Peyer's patch (tissue), 4 donors: ENCODE data around the gene PLXNA4. TPM values are rescaled to one million over a fixed set of nuclear protein-coding genes. Genes with fewer than 3 reads are reported as not detected.

Experiments used
- DNase-seq, 3 donors: peaks; one replicate each; pipeline ENCODE4 v3.0.0-alpha.2; 2017 to 2019
- H3K27ac ChIP-seq, 4 donors: fragments of 200-600 bp; sonication (generic); one replicate each; pipeline ENCODE4 v1.5.1; 2016 to 2019
- H3K27me3 ChIP-seq, 2 donors: fragments of 200-600 bp; sonication (generic); one replicate each; pipeline ENCODE4 v1.5.1; 2019
- H3K36me3 ChIP-seq, 3 donors: fragments of 200-600 bp; sonication (generic); one replicate each; pipeline ENCODE4 v1.5.1; 2016 to 2019
- H3K4me1 ChIP-seq, 4 donors: fragments of 200-600 bp; sonication (generic); one replicate each; pipeline ENCODE4 v1.5.1; 2016 to 2019
- H3K4me3 ChIP-seq, 4 donors: fragments of 200-600 bp; sonication (generic); 1 replicate in 3 of 4; 2 replicates in 1 of 4; pipeline ENCODE4 v1.5.1; 2016 to 2019; ENCODE audit warnings: mild to moderate bottlenecking in 1 of 4
- H3K9me3 ChIP-seq, 4 donors: fragments of 200-600 bp; sonication (generic); one replicate each; pipeline ENCODE4 v1.5.1; 2016 to 2019; ENCODE audit warnings: mild to moderate bottlenecking in 1 of 4
- POLR2A ChIP-seq, 2 donors: fragments of 450-650 bp; IDR thresholded peaks; one replicate each; pipeline ENCODE4 v1.5.1; 2017; ENCODE audit warnings: antibody characterized with exemption in 2 of 2, mild to moderate bottlenecking in 2 of 2, moderate library complexity in 2 of 2
- total RNA-seq, 4 donors: library from RNA; depleted of rRNA; stranded (reverse); fragments of >200 nt; gene quantifications; one replicate each; pipeline ENCODE4 v1.1.0, GENCODE V29; 2016
- TF ChIP-seq, protein P1 (sequence below), 6 experiments: fragments of 450-650 bp in 4 of 6; fragments of 200-600 bp in 2 of 6; sonication (generic) in 1 of 6; IDR thresholded peaks; one replicate each; pipeline ENCODE4 v1.5.1; 2017 to 2019; ENCODE audit warnings: antibody characterized with exemption in 6 of 6, mild to moderate bottlenecking in 3 of 6, moderate library complexity in 1 of 6

PLXNA4 gene
- total RNA-seq, 4 donors from 2014 or later, result 1.4 to 3.8 (median 3.0) TPM

DNA sequence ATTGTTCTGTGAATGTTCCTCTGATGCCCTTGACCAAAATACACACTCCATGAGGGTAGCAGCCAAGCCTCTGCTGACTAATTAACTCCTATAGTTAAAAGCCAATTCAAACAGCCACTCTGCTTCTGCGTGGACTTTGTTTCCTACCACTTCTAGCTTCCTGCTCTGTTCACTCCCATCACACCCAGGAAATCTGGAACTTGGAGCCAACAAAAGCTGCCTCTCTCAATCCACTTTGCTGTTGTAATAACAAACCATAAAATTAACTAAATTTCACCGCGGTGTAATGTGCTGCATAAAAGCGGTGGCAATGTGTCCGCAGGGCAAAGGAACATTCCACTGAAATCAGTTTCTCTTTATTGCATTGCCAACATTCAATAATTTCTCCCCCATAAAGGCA is 239.5 kb downstream of the PLXNA4 start:
- no peaks in the 10 kb centered on the region for H3K36me3 ChIP-seq
- H3K4me3 ChIP-seq, result no peak overlapping the region
- H3K27me3 ChIP-seq, result no peaks in the 10 kb centered on the region
- H3K4me1 ChIP-seq, result peaks cover 0 to 12% (median 1%) of the 10 kb centered on the region in 4 donors
- no peaks in the 10 kb centered on the region for H3K9me3 ChIP-seq
- TF ChIP-seq, protein P1, sequence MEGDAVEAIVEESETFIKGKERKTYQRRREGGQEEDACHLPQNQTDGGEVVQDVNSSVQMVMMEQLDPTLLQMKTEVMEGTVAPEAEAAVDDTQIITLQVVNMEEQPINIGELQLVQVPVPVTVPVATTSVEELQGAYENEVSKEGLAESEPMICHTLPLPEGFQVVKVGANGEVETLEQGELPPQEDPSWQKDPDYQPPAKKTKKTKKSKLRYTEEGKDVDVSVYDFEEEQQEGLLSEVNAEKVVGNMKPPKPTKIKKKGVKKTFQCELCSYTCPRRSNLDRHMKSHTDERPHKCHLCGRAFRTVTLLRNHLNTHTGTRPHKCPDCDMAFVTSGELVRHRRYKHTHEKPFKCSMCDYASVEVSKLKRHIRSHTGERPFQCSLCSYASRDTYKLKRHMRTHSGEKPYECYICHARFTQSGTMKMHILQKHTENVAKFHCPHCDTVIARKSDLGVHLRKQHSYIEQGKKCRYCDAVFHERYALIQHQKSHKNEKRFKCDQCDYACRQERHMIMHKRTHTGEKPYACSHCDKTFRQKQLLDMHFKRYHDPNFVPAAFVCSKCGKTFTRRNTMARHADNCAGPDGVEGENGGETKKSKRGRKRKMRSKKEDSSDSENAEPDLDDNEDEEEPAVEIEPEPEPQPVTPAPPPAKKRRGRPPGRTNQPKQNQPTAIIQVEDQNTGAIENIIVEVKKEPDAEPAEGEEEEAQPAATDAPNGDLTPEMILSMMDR (IDR thresholded peaks at IDR 0.05), result no peak
- TF ChIP-seq POLR2A (IDR thresholded peaks at IDR 0.05), result no peak
- peak overlapping the region in 1 of 4 donors; percentile 51 for H3K27ac ChIP-seq
- peak in 1 of 3 donors; percentile 70 for DNase-seq

DNA sequence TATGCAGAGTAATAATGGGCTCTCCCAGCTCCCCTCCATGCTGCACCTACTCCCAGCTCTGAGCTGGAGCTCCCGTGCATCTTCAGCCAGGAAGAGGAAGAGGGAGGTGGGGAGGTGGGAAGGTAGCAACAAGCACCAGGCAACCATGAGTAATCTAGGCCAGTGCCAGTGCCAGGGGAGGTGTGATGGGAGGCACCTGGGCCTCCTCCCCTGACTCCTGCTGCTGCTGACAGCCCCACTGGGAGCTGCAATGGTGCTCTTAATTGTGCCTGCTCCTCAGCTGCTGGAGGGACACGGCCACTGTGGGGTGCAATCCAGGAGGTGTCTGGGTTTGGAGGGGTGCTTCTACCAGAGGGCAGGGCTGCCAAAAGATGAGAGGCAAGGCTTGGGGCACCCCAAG is 243.0 kb downstream of the PLXNA4 start:
- H3K4me1 ChIP-seq, result peaks cover 0 to 12% (median 1%) of the 10 kb centered on the region in 4 donors
- DNase-seq, result no peak
- no peaks in the 10 kb centered on the region for H3K27me3 ChIP-seq
- no peaks in the 10 kb centered on the region for H3K36me3 ChIP-seq
- H3K9me3 ChIP-seq, result no peaks in the 10 kb centered on the region
- H3K27ac ChIP-seq, result no peak overlapping the region
- no peak for TF ChIP-seq POLR2A (IDR thresholded peaks at IDR 0.05)
- TF ChIP-seq, protein P1 (IDR thresholded peaks at IDR 0.05), result no peak
- no peak overlapping the region for H3K4me3 ChIP-seq

DNA sequence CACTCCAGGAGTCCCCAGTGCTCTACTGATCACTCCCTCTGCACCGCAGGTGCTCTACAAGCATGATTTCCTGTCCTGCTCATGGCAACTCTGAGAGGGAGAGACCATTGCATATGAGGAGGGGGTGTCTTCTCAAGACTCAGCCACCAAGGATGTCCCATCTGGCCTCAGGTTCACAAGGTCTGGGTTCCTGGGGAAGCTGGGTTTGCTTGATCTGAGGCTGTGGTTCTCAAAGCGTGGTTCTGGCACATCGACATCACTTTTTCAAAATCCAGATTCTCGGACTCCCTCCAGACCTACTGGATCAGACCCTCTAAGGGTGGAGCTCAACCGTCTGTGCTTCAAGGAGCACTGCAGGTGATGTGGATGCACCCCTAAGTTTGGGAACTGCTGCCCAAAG is 247.5 kb downstream of the PLXNA4 start:
- TF ChIP-seq POLR2A (IDR thresholded peaks at IDR 0.05), result no peak
- TF ChIP-seq, protein P1 (IDR thresholded peaks at IDR 0.05), result no peak
- H3K27ac ChIP-seq, result no peak overlapping the region
- no peak for DNase-seq

DNA sequence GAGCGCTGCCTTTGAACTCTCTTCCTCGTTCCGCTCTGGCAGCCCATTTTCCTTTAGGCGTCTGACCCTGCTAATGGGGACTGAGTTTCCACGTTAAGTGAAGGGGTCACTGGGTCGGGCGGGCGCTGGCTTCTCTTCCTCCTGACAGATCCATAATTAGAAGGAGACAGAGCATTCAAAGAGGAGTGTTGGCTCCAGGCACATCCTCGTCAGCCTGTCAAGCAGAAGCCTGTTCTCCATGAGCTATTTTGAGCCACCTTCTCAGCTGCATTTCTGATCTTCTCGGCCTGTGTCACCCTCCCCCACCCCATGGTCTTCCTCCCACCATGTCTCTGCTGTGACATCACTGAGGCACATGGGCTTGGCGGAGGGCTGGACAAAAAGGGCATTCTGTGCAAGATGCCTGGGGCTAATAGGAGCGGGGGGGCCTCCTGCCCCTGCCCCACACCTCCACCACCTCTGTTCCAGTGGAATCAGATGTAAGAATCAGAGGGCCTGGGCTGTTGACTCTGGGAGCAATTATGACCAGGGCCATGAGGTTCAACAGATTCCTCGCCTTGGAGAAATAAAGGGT is 248.1 kb downstream of the PLXNA4 start:
- H3K36me3 ChIP-seq, result no peaks in the 10 kb centered on the region
- no peak overlapping the region for H3K27ac ChIP-seq
- no peak overlapping the region for H3K4me3 ChIP-seq
- H3K27me3 ChIP-seq, result no peaks in the 10 kb centered on the region
- TF ChIP-seq, protein P1 (IDR thresholded peaks at IDR 0.05), result no peak
- no peak for TF ChIP-seq POLR2A (IDR thresholded peaks at IDR 0.05)
- no peaks in the 10 kb centered on the region for H3K4me1 ChIP-seq
- no peaks in the 10 kb centered on the region for H3K9me3 ChIP-seq
- no peak for DNase-seq

More for the DNA sequence above, 247.5 kb downstream of the PLXNA4 start:
- H3K27me3 ChIP-seq, result no peaks in the 10 kb centered on the region
- no peaks in the 10 kb centered on the region for H3K36me3 ChIP-seq
- H3K4me3 ChIP-seq, result no peak overlapping the region
- no peaks in the 10 kb centered on the region for H3K9me3 ChIP-seq
- no peaks in the 10 kb centered on the region for H3K4me1 ChIP-seq

DNA sequence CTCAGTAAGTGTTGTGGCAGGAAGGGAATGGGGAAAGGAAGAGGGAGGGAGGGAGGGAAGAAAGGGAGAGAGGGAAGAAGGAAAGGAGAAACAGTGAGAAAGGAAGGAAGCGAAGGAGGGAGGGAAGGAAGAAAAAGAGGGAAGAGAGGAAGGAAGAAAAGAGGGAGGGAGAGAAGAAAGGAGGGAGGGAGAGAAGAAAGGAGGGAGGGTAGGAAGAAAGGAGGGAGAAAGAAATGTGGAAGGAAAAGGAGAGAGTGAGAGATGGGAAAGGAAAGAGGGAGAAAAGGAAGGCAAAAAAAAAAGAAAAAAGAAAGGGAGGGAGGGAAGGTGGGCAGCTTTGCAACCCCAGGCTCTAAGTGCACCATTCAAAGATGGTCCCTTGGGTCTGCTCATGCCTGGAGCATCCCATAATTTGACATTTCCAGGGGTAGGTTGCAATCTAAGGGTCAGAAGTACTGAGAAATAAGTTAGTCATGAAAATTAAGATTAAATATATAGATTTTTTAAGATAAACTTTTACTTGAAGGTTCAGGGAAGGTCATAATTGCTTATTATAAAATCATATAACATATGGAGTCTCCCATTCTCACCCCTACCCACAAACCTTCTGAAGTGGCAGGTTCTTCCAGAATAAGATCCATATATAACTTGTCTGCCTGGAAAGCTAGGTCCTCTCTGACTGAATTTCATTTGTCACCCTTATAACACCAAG is 249.2 kb downstream of the PLXNA4 start:
- no peaks in the 10 kb centered on the region for H3K27me3 ChIP-seq
- no peaks in the 10 kb centered on the region for H3K36me3 ChIP-seq
- TF ChIP-seq, protein P1 (IDR thresholded peaks at IDR 0.05), result no peak
- no peak for TF ChIP-seq POLR2A (IDR thresholded peaks at IDR 0.05)
- H3K4me1 ChIP-seq, result no peaks in the 10 kb centered on the region
- DNase-seq, result no peak
- H3K9me3 ChIP-seq, result no peaks in the 10 kb centered on the region
- H3K4me3 ChIP-seq, result no peak overlapping the region
- H3K27ac ChIP-seq, result no peak overlapping the region
